ENCODE measurements around the gene SAP25. TPM values are rescaled to one million over a fixed set of nuclear protein-coding genes. Genes with fewer than 3 reads are reported as not detected.

The SAP25 gene
- total RNA-seq, 3 donors from 2014 or later (not counting 1 experiment from before 2014, with no cell fraction given) = 25.9 to 46.4 (median 32.5) TPM

DNA sequence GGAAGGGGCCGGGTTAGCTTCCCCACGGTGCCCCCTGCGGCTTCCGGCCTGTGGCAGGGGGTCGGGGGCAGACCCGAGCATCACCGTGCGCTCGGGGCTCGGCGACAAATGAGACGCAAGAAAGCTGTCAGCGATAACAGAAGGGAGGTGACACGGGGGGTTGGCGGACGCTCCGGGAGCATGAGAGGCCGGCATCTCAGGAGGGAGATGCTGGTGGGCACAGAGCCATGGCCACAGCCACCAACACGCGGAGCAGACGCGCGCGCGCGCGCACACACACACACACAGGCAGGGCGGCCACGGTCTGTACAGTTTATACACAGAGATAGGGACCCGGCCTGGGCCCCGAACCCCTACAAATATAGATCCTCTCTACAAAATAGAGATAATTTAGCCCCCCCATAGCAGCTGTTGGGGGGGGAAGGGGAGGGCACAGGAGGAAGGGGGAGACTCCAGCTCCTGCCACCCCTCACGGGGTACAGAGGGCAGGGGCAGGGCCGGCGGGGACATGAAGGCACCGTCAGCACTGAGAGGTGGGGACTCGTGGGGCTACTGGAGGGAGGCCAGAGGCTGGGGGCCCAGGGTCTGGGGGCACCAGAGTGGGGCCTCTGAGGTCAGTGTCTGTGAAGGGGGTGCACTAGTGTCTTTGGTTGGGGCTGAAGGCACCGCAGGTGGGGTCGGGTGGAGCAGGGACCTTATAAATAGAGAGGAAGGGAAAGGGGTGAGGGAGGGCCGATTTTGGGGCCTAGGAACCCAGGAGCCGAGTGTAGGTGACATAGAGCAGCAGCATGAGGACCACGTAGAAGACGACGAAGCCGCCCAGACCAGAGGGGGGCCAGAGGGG, 884 bp upstream of the SAP25 start:
- TF ChIP-seq, protein P1, sequence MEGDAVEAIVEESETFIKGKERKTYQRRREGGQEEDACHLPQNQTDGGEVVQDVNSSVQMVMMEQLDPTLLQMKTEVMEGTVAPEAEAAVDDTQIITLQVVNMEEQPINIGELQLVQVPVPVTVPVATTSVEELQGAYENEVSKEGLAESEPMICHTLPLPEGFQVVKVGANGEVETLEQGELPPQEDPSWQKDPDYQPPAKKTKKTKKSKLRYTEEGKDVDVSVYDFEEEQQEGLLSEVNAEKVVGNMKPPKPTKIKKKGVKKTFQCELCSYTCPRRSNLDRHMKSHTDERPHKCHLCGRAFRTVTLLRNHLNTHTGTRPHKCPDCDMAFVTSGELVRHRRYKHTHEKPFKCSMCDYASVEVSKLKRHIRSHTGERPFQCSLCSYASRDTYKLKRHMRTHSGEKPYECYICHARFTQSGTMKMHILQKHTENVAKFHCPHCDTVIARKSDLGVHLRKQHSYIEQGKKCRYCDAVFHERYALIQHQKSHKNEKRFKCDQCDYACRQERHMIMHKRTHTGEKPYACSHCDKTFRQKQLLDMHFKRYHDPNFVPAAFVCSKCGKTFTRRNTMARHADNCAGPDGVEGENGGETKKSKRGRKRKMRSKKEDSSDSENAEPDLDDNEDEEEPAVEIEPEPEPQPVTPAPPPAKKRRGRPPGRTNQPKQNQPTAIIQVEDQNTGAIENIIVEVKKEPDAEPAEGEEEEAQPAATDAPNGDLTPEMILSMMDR (IDR thresholded peaks at IDR 0.05) = no peak
- WGBS (ENCODE audit: insufficient coverage) = 96% methylated on average over 36 of the region's 44 CpGs
- Histone ChIP-seq H3K27me3 (ENCODE audit: control insufficient read depth, insufficient read depth, low read length) (no peaks in the 10 kb centered on the region), H3K4me3 (ENCODE audit: low read length) (no peak overlapping the region), H3K27ac (ENCODE audit: low read length) (no peak overlapping the region), H3K9me3 (ENCODE audit: control insufficient read depth, insufficient read depth, low read length) (no peaks in the 10 kb centered on the region), H3K4me1 (ENCODE audit: control insufficient read depth, insufficient read depth, low read length) (peaks cover 17% of the 10 kb centered on the region), H3K36me3 (ENCODE audit: control insufficient read depth, insufficient read depth, low read length) (peaks cover 58% of the 10 kb centered on the region)
- peak overlapping the region in 1 of 2 donors; percentile 14 for H3K27ac Mint-ChIP-seq
- no peak for ATAC-seq
- no peaks in the 10 kb centered on the region for H3K9me3 Mint-ChIP-seq
- H3K27me3 Mint-ChIP-seq (ENCODE audit: low read depth in 2 of 2) = no peaks in the 10 kb centered on the region
- intact Hi-C loops (cut with micrococcal nuclease) = no loop called here
- no peak for DNase-seq
- peaks cover 0 to 23% of the 10 kb centered on the region in 2 donors for H3K4me1 Mint-ChIP-seq
- H3K4me3 Mint-ChIP-seq = no peak overlapping the region
- H3K36me3 Mint-ChIP-seq = no peaks in the 10 kb centered on the region

DNA sequence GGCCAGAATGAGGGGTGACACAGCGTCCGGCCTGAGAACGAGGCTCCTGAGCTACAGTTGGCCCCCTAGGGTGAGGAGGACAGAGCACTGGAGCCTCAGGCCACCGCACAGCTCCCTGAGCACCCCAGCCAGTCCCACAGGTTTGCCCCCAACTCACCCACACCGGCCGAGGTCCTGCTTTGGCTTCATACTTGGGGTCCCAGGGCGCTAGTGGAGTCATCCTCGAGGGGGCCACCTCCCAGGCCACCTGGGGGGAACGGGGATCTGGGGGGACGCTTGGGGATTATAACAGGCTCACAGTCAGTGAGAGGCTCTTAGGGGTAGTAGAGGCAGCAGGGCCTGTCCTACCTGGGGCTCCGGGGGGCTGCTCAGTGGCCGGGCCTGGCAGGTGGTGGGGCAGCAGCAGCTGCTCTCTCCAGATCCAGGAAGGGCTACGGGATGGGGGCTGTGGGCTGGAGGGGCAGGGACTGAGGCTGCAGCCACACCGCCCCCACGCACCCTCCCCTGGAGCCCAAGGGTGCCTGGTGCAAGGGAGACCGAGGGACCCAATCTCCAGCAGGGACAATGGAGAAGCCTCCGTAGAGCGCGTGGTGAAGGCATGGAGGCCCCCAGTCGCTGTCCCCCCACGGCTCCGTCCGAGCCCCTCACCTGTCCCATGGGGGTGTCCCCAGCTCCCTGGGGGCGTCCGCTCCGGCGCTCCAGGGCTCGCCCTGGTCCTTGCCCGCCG, 588 bp downstream of the SAP25 start:
- H3K27ac Mint-ChIP-seq = no peak overlapping the region
- ATAC-seq = no peak
- peaks cover 32% of the 10 kb centered on the region for H3K4me1 ChIP-seq (ENCODE audit: control insufficient read depth, insufficient read depth, low read length)
- H3K36me3 Mint-ChIP-seq = no peaks in the 10 kb centered on the region
- 96% methylated on average over 30 of the region's 30 CpGs for WGBS (ENCODE audit: insufficient coverage)
- intact Hi-C loops (cut with micrococcal nuclease) = no loop called here
- H3K9me3 Mint-ChIP-seq = no peaks in the 10 kb centered on the region
- TF ChIP-seq, protein P1 (IDR thresholded peaks at IDR 0.05) = no peak
- no peak overlapping the region for H3K27ac ChIP-seq (ENCODE audit: low read length)
- no peaks in the 10 kb centered on the region for H3K27me3 ChIP-seq (ENCODE audit: control insufficient read depth, insufficient read depth, low read length)
- H3K9me3 ChIP-seq (ENCODE audit: control insufficient read depth, insufficient read depth, low read length) = no peaks in the 10 kb centered on the region
- H3K4me1 Mint-ChIP-seq = peaks cover 10 to 36% of the 10 kb centered on the region in 2 donors
- H3K4me3 ChIP-seq (ENCODE audit: low read length) = no peak overlapping the region
- no peaks in the 10 kb centered on the region for H3K27me3 Mint-ChIP-seq (ENCODE audit: low read depth in 2 of 2)
- no peak overlapping the region for H3K4me3 Mint-ChIP-seq
- peaks cover 47% of the 10 kb centered on the region for H3K36me3 ChIP-seq (ENCODE audit: control insufficient read depth, insufficient read depth, low read length)
- no peak for DNase-seq

DNA sequence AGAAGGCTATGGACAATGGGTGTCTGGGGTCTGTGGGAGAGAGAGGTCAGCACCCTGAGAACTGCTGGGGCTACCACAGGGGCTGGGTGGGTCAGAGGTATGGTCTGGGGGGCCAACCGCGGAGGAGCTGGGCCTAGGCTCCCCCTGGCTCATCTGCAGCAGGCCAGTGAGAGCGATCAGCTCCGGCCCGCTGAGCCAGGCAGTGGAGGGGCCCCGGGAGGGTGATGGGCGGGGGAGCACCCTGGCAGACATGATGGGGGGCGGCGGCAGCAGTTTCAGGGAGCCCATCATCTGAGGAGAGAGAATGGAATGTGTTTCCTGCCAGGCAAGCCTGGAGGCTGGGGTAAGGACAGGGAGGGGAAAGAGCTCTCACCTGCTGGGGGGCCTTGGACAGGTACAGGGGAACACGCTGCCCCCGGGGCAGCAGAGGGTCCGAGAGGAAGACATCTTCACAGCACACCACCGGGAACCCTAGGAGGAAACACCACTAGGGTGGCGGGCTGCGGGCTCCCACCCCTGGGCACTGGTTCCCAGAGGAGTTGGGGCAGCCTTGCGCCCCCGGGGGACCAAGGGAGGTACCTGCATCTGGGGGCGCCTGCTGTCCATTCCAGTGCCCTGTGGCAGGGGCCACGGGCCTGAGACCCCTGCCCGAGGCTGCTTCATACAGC, 1.3 kb downstream of the SAP25 start:
- no peak overlapping the region for H3K4me3 Mint-ChIP-seq
- DNase-seq = no peak

More for the DNA sequence above, 1.3 kb downstream of the SAP25 start:
- H3K4me3 ChIP-seq (ENCODE audit: low read length) = no peak overlapping the region
- TF ChIP-seq, protein P1 (IDR thresholded peaks at IDR 0.05) = no peak
- Mint-ChIP-seq H3K27me3 (ENCODE audit: low read depth in 2 of 2) (no peaks in the 10 kb centered on the region), H3K4me1 (peaks cover 10 to 42% of the 10 kb centered on the region in 2 donors), H3K9me3 (no peaks in the 10 kb centered on the region), H3K27ac (peak overlapping the region in 1 of 2 donors; percentile 44), H3K36me3 (no peaks in the 10 kb centered on the region)
- H3K9me3 ChIP-seq (ENCODE audit: control insufficient read depth, insufficient read depth, low read length) = no peaks in the 10 kb centered on the region
- H3K27ac ChIP-seq (ENCODE audit: low read length) = no peak overlapping the region
- peaks cover 38% of the 10 kb centered on the region for H3K4me1 ChIP-seq (ENCODE audit: control insufficient read depth, insufficient read depth, low read length)
- intact Hi-C loops (cut with micrococcal nuclease) = no loop called here
- ATAC-seq = no peak
- H3K36me3 ChIP-seq (ENCODE audit: control insufficient read depth, insufficient read depth, low read length) = peaks cover 40% of the 10 kb centered on the region
- H3K27me3 ChIP-seq (ENCODE audit: control insufficient read depth, insufficient read depth, low read length) = no peaks in the 10 kb centered on the region
- WGBS (ENCODE audit: insufficient coverage) = 93% methylated on average over 20 of the region's 20 CpGs
